ENCODE measurements around the gene ZNF615. TPM values are rescaled to one million over a fixed set of nuclear protein-coding genes. Genes with fewer than 3 reads are reported as not detected.

The ZNF615 gene
- total RNA-seq, 1 donor from 2014 or later, result 14.4 TPM

DNA sequence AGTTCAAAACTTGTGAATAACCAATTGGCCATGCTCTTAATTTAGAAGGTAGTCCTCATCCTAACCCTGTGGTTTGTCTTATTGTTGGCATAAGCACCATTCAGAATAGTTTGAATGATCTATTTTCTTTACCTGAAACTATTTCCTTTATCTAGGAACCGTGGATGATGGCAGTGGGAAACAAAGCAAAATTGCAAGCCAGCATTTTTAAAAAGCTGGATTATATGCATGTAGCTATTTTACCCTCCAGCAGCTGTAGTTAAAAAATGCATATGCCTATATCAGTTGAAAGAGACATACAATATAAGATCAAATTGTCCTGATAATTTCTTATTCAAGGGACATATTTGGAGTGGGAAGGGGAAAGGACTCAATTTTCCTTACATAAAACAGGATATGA lies 61.4 kb downstream of the ZNF615 start:
- intact Hi-C loops (cut with DNase I), result no loop called here
- no peak for TF ChIP-seq CTCF (IDR thresholded peaks at IDR 0.05)
- peaks cover 79% of the 10 kb centered on the region for H3K9me3 ChIP-seq

GRCh38 chr19:51944798-51945552 lies 63.0 kb downstream of the ZNF615 start:
- ATAC-seq, result no peak
- no peaks in the 10 kb centered on the region for H3K27me3 ChIP-seq
- H3K36me3 ChIP-seq, result peaks cover 50% of the 10 kb centered on the region
- H3K4me1 ChIP-seq, result no peaks in the 10 kb centered on the region
- no peak overlapping the region for H3K27ac ChIP-seq
- no peak for TF ChIP-seq CTCF (IDR thresholded peaks at IDR 0.05)
- peaks cover 93% of the 10 kb centered on the region for H3K9me3 ChIP-seq
- no peak overlapping the region for H3K4me3 ChIP-seq
- DNase-seq, result no peak
- intact Hi-C loops (cut with DNase I), result no loop called here

More for the DNA sequence above, 61.4 kb downstream of the ZNF615 start:
- no peaks in the 10 kb centered on the region for H3K27me3 ChIP-seq
- DNase-seq, result no peak
- H3K27ac ChIP-seq, result no peak overlapping the region
- ATAC-seq, result no peak
- peaks cover 34% of the 10 kb centered on the region for H3K36me3 ChIP-seq
- no peak overlapping the region for H3K4me3 ChIP-seq
- H3K4me1 ChIP-seq, result no peaks in the 10 kb centered on the region

Other genes starting within 250 kb of the ZNF615 start
- 12.5 TPM for gene FPR2, start 247.0 kb downstream of the ZNF615 start, total RNA-seq
- 41.0 TPM for gene FPR3, start 213.1 kb downstream of the ZNF615 start, total RNA-seq
- gene ZNF577, start 120.3 kb downstream of the ZNF615 start, total RNA-seq, result 9.4 TPM
- 11.1 TPM for gene ZNF649, start 103.2 kb downstream of the ZNF615 start, total RNA-seq
- gene ZNF613, start 80.7 kb downstream of the ZNF615 start, total RNA-seq, result 5.8 TPM
- 13.0 TPM for gene ZNF350, start 21.4 kb downstream of the ZNF615 start, total RNA-seq
- gene ZNF614, start 20.2 kb upstream of the ZNF615 start, total RNA-seq, result 7.6 TPM
- 14.3 TPM for gene ZNF432, start 40.6 kb upstream of the ZNF615 start, total RNA-seq
- 27.0 TPM for gene ZNF841, start 87.6 kb upstream of the ZNF615 start, total RNA-seq
- gene ZNF616, start 131.7 kb upstream of the ZNF615 start, total RNA-seq, result 9.5 TPM
- gene ZNF836, start 163.4 kb upstream of the ZNF615 start, total RNA-seq, result 20.7 TPM
- gene PPP2R1A, start 181.8 kb upstream of the ZNF615 start, total RNA-seq, result 160 TPM

All from upper lobe of right lung (tissue), 1 donor.